AG10803 (cell line): ENCODE results near the gene GNA15.
A peak's percentile ranks its signal among the peaks of the same experiment; 100 is the strongest.
"Not testable (repeated sequence)": the region's sequence is repeated elsewhere in the genome, so short reads cannot be mapped to it uniquely, and the experiment has no call there.

ENCODE experiments used
- DNase-seq: peaks from one replicate; pipeline ENCODE4 v3.0.0; 2010; ENCODE audit warnings: low read depth
- H3K4me3 ChIP-seq: 2 replicates; pipeline ENCODE4 v1.5.1; 2011; ENCODE audit warnings: mild to moderate bottlenecking, low read length, control low read depth
- CTCF ChIP-seq: conservative IDR thresholded peaks from 2 replicates; pipeline ENCODE4 v1.5.1; 2011; ENCODE audit warnings: mild to moderate bottlenecking, low read length, control low read depth, inconsistent platforms

The GNA15 gene

DNA sequence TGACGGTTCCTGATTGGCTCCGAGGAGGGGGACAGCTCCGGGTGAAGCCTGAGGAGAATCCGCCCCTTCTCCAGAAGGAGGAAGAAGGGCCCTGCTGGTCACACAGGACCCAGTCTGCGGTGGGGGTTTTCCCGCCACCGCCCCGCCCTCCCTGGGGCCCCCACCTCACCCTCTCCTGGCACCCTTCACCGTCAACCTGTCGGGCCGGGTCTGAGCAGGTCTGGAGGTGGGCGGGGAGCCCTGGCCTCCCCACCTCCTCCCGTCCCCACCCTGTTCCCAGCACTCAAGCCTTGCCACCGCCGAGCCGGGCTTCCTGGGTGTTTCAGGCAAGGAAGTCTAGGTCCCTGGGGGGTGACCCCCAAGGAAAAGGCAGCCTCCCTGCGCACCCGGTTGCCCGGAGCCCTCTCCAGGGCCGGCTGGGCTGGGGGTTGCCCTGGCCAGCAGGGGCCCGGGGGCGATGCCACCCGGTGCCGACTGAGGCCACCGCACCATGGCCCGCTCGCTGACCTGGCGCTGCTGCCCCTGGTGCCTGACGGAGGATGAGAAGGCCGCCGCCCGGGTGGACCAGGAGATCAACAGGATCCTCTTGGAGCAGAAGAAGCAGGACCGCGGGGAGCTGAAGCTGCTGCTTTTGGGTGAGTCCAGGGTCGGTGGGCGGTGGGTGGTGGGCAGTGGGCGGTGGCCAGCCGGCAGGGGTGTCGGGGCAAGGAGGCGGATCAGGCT, at the start of gene GNA15:
TSS of gene GNA15 (plus strand) at position 73 of the 723 bp plus-strand sequence. CDS start at position 491, 418 bp downstream.
- no peak for TF ChIP-seq CTCF
- H3K4me3 ChIP-seq, result no peak within 1 kb of the TSS
- no peak for DNase-seq

- no peak for DNase-seq
- no peak for TF ChIP-seq CTCF
- no peak overlapping the region for H3K4me3 ChIP-seq
Measured at GRCh38 chr19:3087769-3088168, 48.1 kb upstream of the GNA15 start.

DNA sequence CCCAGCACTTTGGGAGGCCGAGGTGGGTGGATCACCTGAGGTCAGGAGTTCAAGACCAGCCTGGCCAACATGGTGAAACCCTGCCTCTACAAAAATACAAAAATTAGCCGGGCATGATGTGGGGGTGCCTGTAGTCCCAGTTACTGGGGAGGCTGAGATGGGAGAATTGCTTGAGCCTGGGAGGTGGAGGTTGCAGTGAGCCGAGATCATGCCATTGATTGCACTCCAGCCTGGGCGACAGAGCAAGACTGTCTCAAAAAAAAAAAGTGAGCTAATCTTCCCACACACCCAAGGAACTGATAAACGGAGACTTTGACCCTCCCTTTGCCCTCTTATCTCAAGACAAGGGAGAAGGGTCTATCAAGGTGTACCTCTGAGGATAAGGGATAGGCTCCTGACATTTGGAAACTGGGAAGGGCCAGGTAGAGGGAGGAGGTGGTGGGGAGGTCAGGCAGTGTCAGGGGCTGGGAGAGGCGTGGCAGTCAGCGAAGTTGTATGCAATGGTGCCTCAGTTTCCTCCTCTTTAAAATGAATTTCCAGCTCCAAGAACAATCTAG, 46.5 kb upstream of the GNA15 start:
- not testable (repeated sequence) for H3K4me3 ChIP-seq, DNase-seq

GRCh38 chr19:3094601-3095440, 41.0 kb upstream of the GNA15 start:
- H3K4me3 ChIP-seq, result peak overlapping the region; percentile 84
- TF ChIP-seq CTCF, result no peak
- peak; percentile 28 for DNase-seq

DNA sequence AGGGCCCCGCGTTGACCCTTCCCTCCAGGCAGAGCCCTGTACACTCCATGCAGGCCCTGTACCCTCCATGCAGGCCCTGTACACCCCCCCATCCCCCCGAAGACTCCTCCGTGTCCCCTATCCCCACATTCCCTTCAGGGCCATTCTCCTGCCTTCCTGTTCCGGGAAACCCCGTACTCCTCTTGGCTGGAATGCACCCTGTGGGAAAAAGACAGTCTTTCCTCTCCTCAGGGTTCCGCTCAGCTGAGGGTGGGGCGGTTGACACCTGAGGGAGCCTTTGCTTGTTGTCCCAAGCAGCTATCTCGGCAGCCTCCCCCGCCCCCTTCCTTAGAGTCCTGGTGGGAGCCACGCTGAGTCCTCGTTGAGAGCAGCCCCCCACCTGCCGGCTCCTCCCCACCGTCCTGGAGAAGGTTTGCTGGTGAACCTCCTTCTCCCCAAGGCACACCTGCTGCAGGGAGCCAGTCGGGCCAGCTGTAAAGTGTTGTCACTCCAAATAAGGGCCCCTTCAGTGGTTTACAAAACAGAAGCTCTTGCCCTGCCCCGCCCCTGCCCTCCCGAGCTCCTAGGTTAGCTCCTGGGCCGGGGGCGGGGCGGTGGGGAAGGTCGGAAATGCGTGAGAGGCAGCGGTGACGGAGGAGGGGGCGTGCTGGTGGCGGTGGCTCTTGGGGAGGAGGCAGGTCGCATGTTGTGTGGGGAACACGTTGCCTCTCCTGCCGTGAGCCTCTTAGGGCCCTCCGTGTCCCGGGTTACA, 40.2 kb upstream of the GNA15 start:
- peak overlapping the region; percentile 84 for H3K4me3 ChIP-seq
- DNase-seq, result no peak
- TF ChIP-seq CTCF, result no peak

DNA sequence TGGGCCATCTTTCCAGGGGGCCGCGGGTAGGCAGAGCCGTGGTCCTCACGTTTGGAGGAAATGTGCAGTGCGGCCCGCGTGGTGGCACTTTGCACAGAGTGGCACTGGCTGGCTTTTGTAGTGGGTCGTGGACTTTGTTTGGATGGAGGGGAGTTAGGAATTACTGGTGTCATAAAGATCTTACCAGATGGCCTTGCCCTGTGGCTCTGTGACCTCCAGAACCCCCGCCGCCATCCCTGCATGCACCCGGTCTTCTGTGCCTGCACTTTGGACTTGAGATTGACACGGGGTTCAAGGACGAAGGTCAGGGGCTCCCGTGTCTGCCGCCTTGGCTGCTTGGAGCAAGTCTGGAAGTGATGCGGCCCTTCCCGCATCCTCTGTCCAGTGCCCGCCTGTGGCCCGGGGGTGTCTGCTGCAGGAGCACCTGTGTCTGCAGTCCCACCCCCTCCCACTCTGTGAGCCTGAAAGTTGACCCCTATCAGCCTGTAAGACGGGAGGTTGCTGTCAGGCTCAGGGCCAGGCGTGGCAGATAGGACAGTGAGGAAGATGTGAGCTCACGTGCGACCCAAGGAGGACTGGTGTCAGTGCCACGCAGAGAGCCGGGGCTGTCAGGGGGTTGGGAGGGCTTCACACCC, 39.4 kb upstream of the GNA15 start:
- no peak for TF ChIP-seq CTCF
- H3K4me3 ChIP-seq, result peak overlapping the region; percentile 84
- DNase-seq, result no peak
